OCI-LY3 (cell line): ENCODE results near the gene RASA1.

Source experiments
- CTCF ChIP-seq: fragments of 200-600, 300-600 bp; sonication (generic); IDR thresholded peaks from 2 replicates; pipeline ENCODE4 v1.5.1; 2014; ENCODE audit warnings: antibody characterized with exemption, low read length, low read depth
- EZH2phosphoT487 ChIP-seq: fragments of 200-600 bp; shearing (Covaris generic); IDR thresholded peaks from 2 replicates; pipeline ENCODE4 v1.6.1; 2018; ENCODE audit warnings: antibody characterized with exemption, mixed run types, low read depth

- TF ChIP-seq CTCF (no peak), EZH2phosphoT487 (no peak)
Measured at GRCh38 chr5:87372705-87373104, 105.0 kb downstream of the RASA1 start.
